Suprapubic skin (tissue), 4 donors: Measurements from ENCODE around the gene SCNN1B. TPM values are rescaled to one million over a fixed set of nuclear protein-coding genes. Genes with fewer than 3 reads are reported as not detected.
A peak's percentile ranks its signal among the peaks of the same experiment; 100 is the strongest.
"Not testable (repeated sequence)": the region's sequence is repeated elsewhere in the genome, so short reads cannot be mapped to it uniquely, and the experiment has no call there.

Source experiments
- DNase-seq, 2 donors: peaks; one replicate each; pipeline ENCODE4 v3.0.0-alpha.2; 2019; ENCODE audit warnings: low spot score in 2 of 2
- H3K27ac ChIP-seq: fragments of 200-600 bp; sonication (generic); one replicate; pipeline ENCODE4 v1.5.1; 2019
- H3K27me3 ChIP-seq: fragments of 200-600 bp; sonication (generic); one replicate; pipeline ENCODE4 v1.5.1; 2019
- H3K36me3 ChIP-seq: fragments of 200-600 bp; sonication (generic); one replicate; pipeline ENCODE4 v1.5.1; 2019
- H3K4me1 ChIP-seq: fragments of 200-600 bp; sonication (generic); one replicate; pipeline ENCODE4 v1.5.1; 2019
- H3K4me3 ChIP-seq: fragments of 200-600 bp; sonication (generic); one replicate; pipeline ENCODE4 v1.5.1; 2019; ENCODE audit warnings: mild to moderate bottlenecking
- H3K9me3 ChIP-seq: fragments of 200-600 bp; sonication (generic); one replicate; pipeline ENCODE4 v1.5.1; 2019
- CTCF ChIP-seq, 2 donors: fragments of 200-600 bp in 1 of 2; fragments of 450-650 bp in 1 of 2; sonication (generic) in 1 of 2; IDR thresholded peaks; one replicate each; pipeline ENCODE4 v1.5.1; 2016 to 2019; ENCODE audit warnings: antibody characterized with exemption in 2 of 2, mild to moderate bottlenecking in 1 of 2, moderate library complexity in 1 of 2
- EP300 ChIP-seq: sonication (generic); formaldehyde crosslinking; IDR thresholded peaks from one replicate; pipeline ENCODE4 v1.6.1; 2017; ENCODE audit warnings: antibody characterized with exemption
- POLR2A ChIP-seq, 2 donors: fragments of 450-650 bp; IDR thresholded peaks; one replicate each; pipeline ENCODE4 v1.6.1; 2017; ENCODE audit warnings: antibody characterized with exemption in 2 of 2, mild to moderate bottlenecking in 2 of 2, moderate library complexity in 2 of 2
- POLR2AphosphoS5 ChIP-seq, 3 donors: sonication (generic); formaldehyde crosslinking; IDR thresholded peaks; one replicate each; pipeline ENCODE4 v1.6.1; 2017; ENCODE audit warnings: antibody characterized with exemption in 3 of 3
- WGBS: methylation state at CpG from one replicate; pipeline ENCODE4 v1.1.5; 2018; 5-methylcytosine and 5-hydroxymethylcytosine counted together
- total RNA-seq, 4 donors: library from RNA; depleted of rRNA; stranded (reverse); fragments of >200 nt; gene quantifications; one replicate each; pipeline ENCODE4 v1.1.0, GENCODE V29; 2016

Gene SCNN1B
- total RNA-seq, 4 donors from 2014 or later, result 36.8 to 73.6 (median 64.1) TPM

- DNase-seq, result no peak
- no peak overlapping the region for H3K27ac ChIP-seq
- no peak for TF ChIP-seq POLR2A (IDR thresholded peaks at IDR 0.05)
- no peak for TF ChIP-seq CTCF (IDR thresholded peaks at IDR 0.05)
- TF ChIP-seq EP300, result no peak
- no peak for TF ChIP-seq POLR2AphosphoS5 (IDR thresholded peaks at IDR 0.05)
- H3K4me1 ChIP-seq, result peaks cover 4% of the 10 kb centered on the region
- H3K9me3 ChIP-seq, result no peaks in the 10 kb centered on the region
- WGBS, result 95% methylated on average over 5 of the region's 8 CpGs
- no peak overlapping the region for H3K4me3 ChIP-seq
- H3K36me3 ChIP-seq, result no peaks in the 10 kb centered on the region
- no peaks in the 10 kb centered on the region for H3K27me3 ChIP-seq
These were observed 55.7 kb downstream of the SCNN1B start for GRCh38 chr16:23357761-23358290.

- no peaks in the 10 kb centered on the region for H3K27me3 ChIP-seq
- H3K27ac ChIP-seq, result no peak overlapping the region
- H3K4me3 ChIP-seq, result no peak overlapping the region
- 79% methylated on average over 8 of the region's 8 CpGs for WGBS
- H3K4me1 ChIP-seq, result peaks cover 8% of the 10 kb centered on the region
- H3K36me3 ChIP-seq, result no peaks in the 10 kb centered on the region
- no peak for TF ChIP-seq CTCF (IDR thresholded peaks at IDR 0.05)
- no peak for TF ChIP-seq EP300
- TF ChIP-seq POLR2A (IDR thresholded peaks at IDR 0.05), result no peak
- TF ChIP-seq POLR2AphosphoS5 (IDR thresholded peaks at IDR 0.05), result no peak
- no peak for DNase-seq
- H3K9me3 ChIP-seq, result no peaks in the 10 kb centered on the region
These were observed 57.1 kb downstream of the SCNN1B start for GRCh38 chr16:23359092-23359760.

GRCh38 chr16:23362460-23363317, 60.6 kb downstream of the SCNN1B start:
- DNase-seq, result peak in 1 of 2 donors; percentile 76
- Histone ChIP-seq H3K27me3 (no peaks in the 10 kb centered on the region), H3K36me3 (no peaks in the 10 kb centered on the region), H3K4me1 (peaks cover 8% of the 10 kb centered on the region), H3K27ac (peak overlapping the region; percentile 67), H3K9me3 (no peaks in the 10 kb centered on the region), H3K4me3 (no peak overlapping the region)
- 55% methylated on average over 11 of the region's 11 CpGs for WGBS
- TF ChIP-seq POLR2A (IDR thresholded peaks at IDR 0.05) (no peak), POLR2AphosphoS5 (IDR thresholded peaks at IDR 0.05) (peak in 1 of 3 donors; percentile 36), EP300 (no peak), CTCF (IDR thresholded peaks at IDR 0.05) (no peak)

GRCh38 chr16:23365602-23366240, 63.6 kb downstream of the SCNN1B start:
- Histone ChIP-seq H3K4me1 (peaks cover 8% of the 10 kb centered on the region), H3K4me3 (no peak overlapping the region), H3K9me3 (no peaks in the 10 kb centered on the region), H3K27me3 (no peaks in the 10 kb centered on the region), H3K36me3 (no peaks in the 10 kb centered on the region), H3K27ac (no peak overlapping the region)
- no peak for DNase-seq
- TF ChIP-seq POLR2AphosphoS5 (IDR thresholded peaks at IDR 0.05) (no peak), CTCF (IDR thresholded peaks at IDR 0.05) (no peak), EP300 (no peak), POLR2A (IDR thresholded peaks at IDR 0.05) (no peak)
- 53% methylated on average over 5 of the region's 5 CpGs for WGBS

- H3K9me3 ChIP-seq, H3K27me3 ChIP-seq, DNase-seq, H3K36me3 ChIP-seq, H3K27ac ChIP-seq, H3K4me1 ChIP-seq, H3K4me3 ChIP-seq: not testable (repeated sequence)
- WGBS, result 87% methylated on average over 7 of the region's 7 CpGs
These were observed 64.2 kb downstream of the SCNN1B start for GRCh38 chr16:23366341-23366740.
